Liver (tissue), 9 donors: ENCODE measurements around the gene NMNAT2. TPM values are rescaled to one million over a fixed set of nuclear protein-coding genes. Genes with fewer than 3 reads are reported as not detected.

ENCODE experiments used
- DNase-seq: peaks from one replicate; pipeline ENCODE4 v3.0.0-alpha.2; 2017; ENCODE audit warnings: low spot score
- H3K27ac ChIP-seq, 2 donors: one replicate each; pipeline ENCODE4 v1.7.0; 2013; ENCODE audit warnings: inconsistent platforms in 2 of 2, low read length in 2 of 2, control low read depth in 1 of 2, low read depth in 1 of 2, mild to moderate bottlenecking in 1 of 2
- H3K27me3 ChIP-seq, 4 donors: one replicate each; pipeline versions ENCODE4 v1.6.1 to v1.7.0; 2013; ENCODE audit warnings: low read length in 3 of 4, inconsistent platforms in 1 of 4, mild to moderate bottlenecking in 1 of 4, moderate library complexity in 1 of 4; ENCODE audit not compliant: control insufficient read depth in 4 of 4, insufficient read depth in 4 of 4
- H3K36me3 ChIP-seq, 4 donors: one replicate each; pipeline versions ENCODE4 v1.6.1 to v1.7.0; 2013; ENCODE audit warnings: low read length in 3 of 4, mild to moderate bottlenecking in 3 of 4, low read depth in 1 of 4, moderate library complexity in 1 of 4; ENCODE audit not compliant: control insufficient read depth in 4 of 4, insufficient read depth in 3 of 4
- H3K4me1 ChIP-seq, 4 donors: one replicate each; pipeline versions ENCODE4 v1.6.1 to v1.7.0; 2013; ENCODE audit warnings: low read length in 3 of 4, mild to moderate bottlenecking in 3 of 4, moderate library complexity in 1 of 4; ENCODE audit not compliant: control insufficient read depth in 4 of 4, insufficient read depth in 4 of 4
- H3K4me3 ChIP-seq, 3 donors: one replicate each; pipeline versions ENCODE4 v1.6.1 to v1.7.0; 2013; ENCODE audit warnings: low read length in 3 of 3, control low read depth in 1 of 3, low read depth in 1 of 3, mild to moderate bottlenecking in 1 of 3
- H3K9ac ChIP-seq, 2 donors: one replicate each; pipeline ENCODE4 v1.7.0; 2013; ENCODE audit warnings: low read length in 2 of 2, mild to moderate bottlenecking in 2 of 2, moderate library complexity in 2 of 2, control low read depth in 1 of 2, low read depth in 1 of 2
- H3K9me3 ChIP-seq, 4 donors: one replicate each; pipeline versions ENCODE4 v1.6.1 to v1.7.0; 2013; ENCODE audit warnings: low read length in 3 of 4; ENCODE audit not compliant: control insufficient read depth in 4 of 4
- ATF3 ChIP-seq: IDR thresholded peaks from 2 replicates; pipeline ENCODE4 v1.6.1; 2016; ENCODE audit warnings: antibody characterized with exemption
- CTCF ChIP-seq: fragments of 150-350 bp; IDR thresholded peaks from 2 replicates; pipeline ENCODE4 v1.5.1; 2017; ENCODE audit warnings: improper control_type of control experiment, low read depth, low read length; ENCODE audit not compliant: missing input control
- FOXA1 ChIP-seq: IDR thresholded peaks from 2 replicates; pipeline ENCODE4 v1.6.1; 2016; ENCODE audit warnings: antibody characterized with exemption
- FOXA2 ChIP-seq: IDR thresholded peaks from 2 replicates; pipeline ENCODE4 v1.6.1; 2016; ENCODE audit warnings: antibody characterized with exemption
- HNF4A ChIP-seq, 2 donors: conservative IDR thresholded peaks; 2 replicates each; pipeline ENCODE4 v1.6.1; 2016; ENCODE audit warnings: antibody characterized with exemption in 2 of 2, mild to moderate bottlenecking in 2 of 2
- HNF4G ChIP-seq: IDR thresholded peaks from 2 replicates; pipeline ENCODE4 v1.6.1; 2016; ENCODE audit warnings: antibody characterized with exemption
- MAX ChIP-seq: IDR thresholded peaks from 2 replicates; pipeline ENCODE4 v1.6.1; 2016; ENCODE audit warnings: antibody characterized with exemption
- RAD21 ChIP-seq, 2 donors: IDR thresholded peaks; 2 replicates each; pipeline ENCODE4 v1.6.1; 2016; ENCODE audit warnings: antibody characterized with exemption in 2 of 2, mild to moderate bottlenecking in 2 of 2
- REST ChIP-seq: IDR thresholded peaks from 2 replicates; pipeline ENCODE4 v1.6.1; 2016; ENCODE audit warnings: antibody characterized with exemption, mild to moderate bottlenecking
- RXRA ChIP-seq, 2 donors: IDR thresholded peaks; 2 replicates each; pipeline ENCODE4 v1.6.1; 2017 to 2018; ENCODE audit warnings: antibody characterized with exemption in 2 of 2, mild to moderate bottlenecking in 1 of 2
- SP1 ChIP-seq: IDR thresholded peaks from 2 replicates; pipeline ENCODE4 v1.6.1; 2018; ENCODE audit warnings: antibody characterized with exemption, mild to moderate bottlenecking
- ZBTB33 ChIP-seq: IDR thresholded peaks from 2 replicates; pipeline ENCODE4 v1.6.1; 2016; ENCODE audit warnings: antibody characterized with exemption
- WGBS: extraction: QIAGEN DNeasy Blood & Tissue Kit; methylation state at CpG from one replicate; pipeline ENCODE4 v1.1.7; 2013; 5-methylcytosine and 5-hydroxymethylcytosine counted together
- polyA plus RNA-seq, 2 donors: library from polyadenylated mRNA; stranded (reverse) in 1 of 2; unstranded in 1 of 2; fragments of 200-250 nt in 1 of 2; fragments of >200 nt in 1 of 2; fragmentation: Nextera tagmentation in 1 of 2; extraction: Ambion mirVana in 1 of 2; gene quantifications; one replicate each; pipeline versions ENCODE4 v1.2.1 to v1.2.3, GENCODE V29; 2013 to 2015
- total RNA-seq, 2 donors: library from RNA; depleted of rRNA; stranded (reverse); fragments of >200 nt; gene quantifications; one replicate each; pipeline ENCODE4 v1.2.3, GENCODE V29; 2014
- donor health status: healthy.
- donor health status: healthy.
- donor health status: healthy.
- donor health status: healthy.
- donor health status: healthy.

The NMNAT2 gene
- total and polyA plus RNA-seq, 4 donors = under 0.01 to 0.07 (median 0.05) TPM; not detected in 1

GRCh38 chr1:183226963-183227362 lies 191.2 kb downstream of the NMNAT2 start:
- Histone ChIP-seq H3K9me3 (no peaks in the 10 kb centered on the region), H3K9ac (no peak overlapping the region), H3K27me3 (no peaks in the 10 kb centered on the region), H3K4me3 (no peak overlapping the region), H3K27ac (no peak overlapping the region), H3K36me3 (no peaks in the 10 kb centered on the region), H3K4me1 (no peaks in the 10 kb centered on the region)
- WGBS = 80% methylated on average over 4 of the region's 4 CpGs
- no peak for TF ChIP-seq ZBTB33
- no peak for DNase-seq

GRCh38 chr1:183226361-183226760 lies 191.8 kb downstream of the NMNAT2 start:
- 88% methylated on average over 4 of the region's 4 CpGs for WGBS
- H3K9me3 ChIP-seq = no peaks in the 10 kb centered on the region
- H3K4me3 ChIP-seq = no peak overlapping the region
- no peak for DNase-seq
- H3K4me1 ChIP-seq = no peaks in the 10 kb centered on the region
- H3K9ac ChIP-seq = no peak overlapping the region
- no peaks in the 10 kb centered on the region for H3K36me3 ChIP-seq
- TF ChIP-seq RAD21 (IDR thresholded peaks at IDR 0.05) (no peak), REST (no peak), FOXA2 (no peak), SP1 (no peak), FOXA1 (no peak), HNF4G (no peak), MAX (no peak), RXRA (IDR thresholded peaks at IDR 0.05) (no peak), CTCF (no peak), ATF3 (no peak), ZBTB33 (no peak), HNF4A (conservative IDR thresholded peaks at IDR 0.05) (no peak)
- no peak overlapping the region for H3K27ac ChIP-seq
- no peaks in the 10 kb centered on the region for H3K27me3 ChIP-seq
